Astrocyte (in vitro differentiated cells and primary cell): Measurements from ENCODE around the gene ATP2B3. TPM values are rescaled to one million over a fixed set of nuclear protein-coding genes. Genes with fewer than 3 reads are reported as not detected.

Source experiments
- DNase-seq: peaks from one replicate; pipeline ENCODE4 v3.0.0-alpha.2; 2010; ENCODE audit warnings: low read depth
- FAIRE-seq: peaks from 2 replicates; lab custom pipeline; 2011; peaks lifted over from hg19 to GRCh38; lab: Jason Lieb, UNC
- H2AFZ ChIP-seq: 2 replicates; pipeline ENCODE4 v1.6.0; 2012; ENCODE audit warnings: low read depth, low read length, inconsistent platforms
- H3K27ac ChIP-seq: 2 replicates; pipeline ENCODE4 v1.5.1; 2011; ENCODE audit warnings: low read depth, low read length, inconsistent platforms
- H3K27me3 ChIP-seq: 2 replicates; pipeline ENCODE4 v1.6.0; 2011; ENCODE audit warnings: low read length, inconsistent platforms; ENCODE audit not compliant: insufficient read depth
- H3K36me3 ChIP-seq: 2 replicates; pipeline ENCODE4 v1.5.1; 2011; ENCODE audit warnings: low read length, inconsistent platforms; ENCODE audit not compliant: insufficient read depth
- H3K4me1 ChIP-seq: 2 replicates; pipeline ENCODE4 v1.5.1; 2011; ENCODE audit warnings: low read length, inconsistent platforms; ENCODE audit not compliant: insufficient read depth
- H3K4me2 ChIP-seq: 2 replicates; pipeline ENCODE4 v1.6.0; 2012; ENCODE audit warnings: low read length, inconsistent platforms
- H3K4me3 ChIP-seq: 2 replicates; pipeline ENCODE4 v1.5.1; 2011; ENCODE audit warnings: low read depth, mild to moderate bottlenecking, low read length, inconsistent platforms; ENCODE audit not compliant: insufficient read depth
- H3K79me2 ChIP-seq: 2 replicates; pipeline ENCODE4 v1.6.0; 2012; ENCODE audit warnings: mild to moderate bottlenecking, low read length, inconsistent platforms; ENCODE audit not compliant: insufficient read depth
- H3K9ac ChIP-seq: 2 replicates; pipeline ENCODE4 v1.6.0; 2012; ENCODE audit warnings: mild to moderate bottlenecking, low read length, inconsistent platforms
- H3K9me3 ChIP-seq: 2 replicates; pipeline ENCODE4 v1.5.1; 2012; ENCODE audit warnings: low read depth, mild to moderate bottlenecking, low read length, inconsistent platforms; ENCODE audit not compliant: insufficient read depth
- H4K20me1 ChIP-seq: 2 replicates; pipeline ENCODE4 v1.6.0; 2012; ENCODE audit warnings: low read length, inconsistent platforms; ENCODE audit not compliant: insufficient read depth
- H3K27ac Mint-ChIP-seq: one replicate; pipeline ENCODE4 v1.8.0; 2021; ENCODE audit warnings: mild to moderate bottlenecking, mixed read lengths; ENCODE audit not compliant: unreplicated experiment
- H3K27me3 Mint-ChIP-seq: one replicate; pipeline ENCODE4 v1.8.0; 2021; ENCODE audit warnings: low read depth, mixed read lengths; ENCODE audit not compliant: unreplicated experiment
- H3K36me3 Mint-ChIP-seq: one replicate; pipeline ENCODE4 v1.8.0; 2021; ENCODE audit warnings: low read depth, mixed read lengths; ENCODE audit not compliant: unreplicated experiment
- H3K4me1 Mint-ChIP-seq: one replicate; pipeline ENCODE4 v1.8.0; 2021; ENCODE audit warnings: low read depth, mixed read lengths; ENCODE audit not compliant: unreplicated experiment
- H3K4me3 Mint-ChIP-seq: one replicate; pipeline ENCODE4 v1.8.0; 2021; ENCODE audit warnings: mild to moderate bottlenecking, moderate library complexity, mixed read lengths; ENCODE audit not compliant: unreplicated experiment
- H3K9me3 Mint-ChIP-seq: one replicate; pipeline ENCODE4 v1.8.0; 2021; ENCODE audit warnings: mild to moderate bottlenecking, mixed read lengths; ENCODE audit not compliant: unreplicated experiment
- CTCF ChIP-seq: IDR thresholded peaks from 2 replicates; pipeline ENCODE4 v1.5.1; 2011; ENCODE audit warnings: low read depth, mild to moderate bottlenecking, inconsistent platforms, low read length, moderate library complexity; ENCODE audit not compliant: insufficient read depth
- EZH2 ChIP-seq: IDR thresholded peaks from 2 replicates; pipeline ENCODE4 v1.6.1; 2012; ENCODE audit warnings: mild to moderate bottlenecking, low read length, inconsistent platforms; ENCODE audit not compliant: insufficient read depth
- total RNA-seq: library from RNA; stranded (reverse); gene quantifications from 2 replicates; pipeline ENCODE4 v1.2.1, GENCODE V29; 2021

ATP2B3 gene
- total RNA-seq, 1 donor from 2014 or later: 0.52 TPM

DNA sequence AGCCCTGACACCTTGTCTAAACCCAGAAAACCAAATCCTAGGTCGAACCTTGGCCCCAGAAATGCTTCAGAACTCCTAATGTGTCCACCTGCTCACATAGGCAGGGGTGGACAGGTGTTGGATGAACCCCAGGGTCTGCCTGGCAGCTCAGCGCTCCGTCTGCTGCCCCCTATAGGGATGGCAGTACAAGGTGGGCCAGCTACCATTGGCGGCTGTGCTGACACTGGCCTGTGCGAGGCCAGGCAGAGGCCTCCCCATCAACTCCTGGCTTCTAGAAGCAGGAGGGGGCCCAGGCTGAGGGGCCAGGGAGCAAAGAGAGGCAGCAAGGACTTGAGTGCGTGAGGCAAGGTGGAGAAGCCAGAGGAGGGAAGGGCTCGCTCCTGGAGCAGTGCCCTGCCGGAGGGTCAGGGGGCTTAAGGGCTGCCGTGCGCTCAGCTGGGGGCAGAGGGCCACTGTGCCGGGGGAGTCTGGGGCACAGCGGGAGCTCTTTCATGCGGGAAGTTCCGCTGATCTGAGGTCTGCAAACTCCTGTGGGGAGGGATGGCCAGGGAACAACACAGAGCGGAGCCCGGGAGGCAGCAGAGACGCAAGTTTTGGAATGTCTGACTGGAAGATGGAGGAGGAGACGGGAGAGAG, 60.9 kb downstream of the ATP2B3 start:
- H3K4me1 Mint-ChIP-seq: no peaks in the 10 kb centered on the region
- Histone ChIP-seq H3K79me2 (no peaks in the 10 kb centered on the region), H3K27ac (no peak overlapping the region), H3K4me1 (no peaks in the 10 kb centered on the region), H3K4me3 (no peak overlapping the region), H3K9ac (no peak overlapping the region), H4K20me1 (no peaks in the 10 kb centered on the region), H3K36me3 (no peaks in the 10 kb centered on the region), H2AFZ (no peak overlapping the region), H3K4me2 (no peak overlapping the region), H3K9me3 (no peaks in the 10 kb centered on the region), H3K27me3 (no peaks in the 10 kb centered on the region)
- H3K27me3 Mint-ChIP-seq: peaks cover 23% of the 10 kb centered on the region
- H3K27ac Mint-ChIP-seq: no peak overlapping the region
- no peaks in the 10 kb centered on the region for H3K9me3 Mint-ChIP-seq
- no peak for DNase-seq
- H3K4me3 Mint-ChIP-seq: no peak overlapping the region
- no peaks in the 10 kb centered on the region for H3K36me3 Mint-ChIP-seq
- no peak for FAIRE-seq
- TF ChIP-seq CTCF (no peak), EZH2 (no peak)

- no peak for FAIRE-seq
- TF ChIP-seq CTCF (no peak), EZH2 (no peak)
- H3K27me3 Mint-ChIP-seq: peaks cover 22% of the 10 kb centered on the region
These were observed 61.4 kb downstream of the ATP2B3 start for GRCh38 chrX:153578889-153579288.

GRCh38 chrX:153580700-153581386, 63.4 kb downstream of the ATP2B3 start:
- no peak overlapping the region for H3K4me3 Mint-ChIP-seq
- Histone ChIP-seq H4K20me1 (no peaks in the 10 kb centered on the region), H3K27me3 (no peaks in the 10 kb centered on the region), H3K36me3 (no peaks in the 10 kb centered on the region), H3K4me3 (no peak overlapping the region), H3K4me1 (no peaks in the 10 kb centered on the region), H3K4me2 (no peak overlapping the region), H3K9me3 (no peaks in the 10 kb centered on the region), H3K27ac (no peak overlapping the region), H2AFZ (no peak overlapping the region), H3K9ac (no peak overlapping the region), H3K79me2 (no peaks in the 10 kb centered on the region)
- peak; percentile 80 for FAIRE-seq
- no peaks in the 10 kb centered on the region for H3K9me3 Mint-ChIP-seq
- H3K36me3 Mint-ChIP-seq: no peaks in the 10 kb centered on the region
- no peaks in the 10 kb centered on the region for H3K4me1 Mint-ChIP-seq
- no peak for DNase-seq
- peaks cover 14% of the 10 kb centered on the region for H3K27me3 Mint-ChIP-seq
- TF ChIP-seq EZH2 (no peak), CTCF (no peak)
- no peak overlapping the region for H3K27ac Mint-ChIP-seq

More at GRCh38 chrX:153578889-153579288, 61.4 kb downstream of the ATP2B3 start:
- Mint-ChIP-seq H3K27ac (no peak overlapping the region), H3K4me3 (no peak overlapping the region), H3K36me3 (no peaks in the 10 kb centered on the region), H3K9me3 (no peaks in the 10 kb centered on the region), H3K4me1 (no peaks in the 10 kb centered on the region)
- Histone ChIP-seq H3K4me2 (no peak overlapping the region), H4K20me1 (no peaks in the 10 kb centered on the region), H3K9me3 (no peaks in the 10 kb centered on the region), H3K27me3 (no peaks in the 10 kb centered on the region), H3K27ac (no peak overlapping the region), H3K4me1 (no peaks in the 10 kb centered on the region), H3K4me3 (no peak overlapping the region), H2AFZ (no peak overlapping the region), H3K9ac (no peak overlapping the region), H3K79me2 (no peaks in the 10 kb centered on the region), H3K36me3 (no peaks in the 10 kb centered on the region)
- no peak for DNase-seq
